GM12878 (cell line): ENCODE results near the gene FLVCR2. TPM values are rescaled to one million over a fixed set of nuclear protein-coding genes. Genes with fewer than 3 reads are reported as not detected.

Experiments
- ATAC-seq: fragments of 200-7000 bp; cut with Tn5 transposase; 3 replicates; pipeline ENCODE4 v1.9.1; 2020; ENCODE audit warnings: mild to moderate bottlenecking, moderate library complexity
- BruUV-seq: library from RNA; stranded (reverse); fragments of 400-500 nt; replicated peaks from 2 replicates; lab custom pipeline; 2021; lab: Mats Ljungman, UMichigan
- CTCF ChIA-PET: fragments of 300-600 bp; sonication (Branson Sonifier 250); formaldehyde crosslinking; extraction: SDS; loops from one replicate; lab custom pipeline; 2021; ENCODE audit warnings: inconsistent platforms; lab: Yijun Ruan, JAX
- POLR2A ChIA-PET: fragments of 350-600 bp; formaldehyde crosslinking; extraction: SDS; loops from one replicate; lab custom pipeline; 2021; ENCODE audit warnings: inconsistent platforms; lab: Charles Lee
- RAD21 ChIA-PET: fragments of 300-600 bp; sonication (Branson Sonifier 250); formaldehyde crosslinking; loops from one replicate; lab custom pipeline; 2023; ENCODE audit warnings: antibody characterized with exemption; ENCODE audit not compliant: unreplicated experiment; lab: Charles Lee
- SMC1A ChIA-PET: fragments of 300-600 bp; sonication (Branson Sonifier 250); formaldehyde crosslinking; loops from one replicate; lab custom pipeline; 2023; ENCODE audit not compliant: unreplicated experiment, uncharacterized antibody; lab: Charles Lee
- DNase-seq: peaks from one replicate; pipeline ENCODE4 v3.0.0-alpha.2; 2011; ENCODE audit warnings: low read depth, low spot score
- FAIRE-seq: peaks from 3 replicates; lab custom pipeline; 2011; peaks lifted over from hg19 to GRCh38; lab: Jason Lieb, UNC
- H2AFZ ChIP-seq: 2 replicates; pipeline ENCODE4 v1.6.0; 2011; ENCODE audit warnings: low read depth, low read length, control low read depth; ENCODE audit not compliant: control insufficient read depth
- H3K27ac ChIP-seq: 2 replicates; pipeline ENCODE4 v1.5.1; 2011; ENCODE audit warnings: control low read depth; ENCODE audit not compliant: control insufficient read depth, insufficient read depth
- H3K27me3 ChIP-seq, 2 experiments: replicated peaks in 1 of 2; 2 replicates each; pipeline versions ENCODE4 v1.6.0 to v1.6.1; 2011; ENCODE audit warnings: low read length in 1 of 2; ENCODE audit not compliant: control insufficient read depth in 2 of 2, insufficient read depth in 2 of 2
- H3K36me3 ChIP-seq, 2 experiments: 2 replicates each; pipeline ENCODE4 v1.5.1; 2011; ENCODE audit warnings: low read length in 1 of 2; ENCODE audit not compliant: control insufficient read depth in 2 of 2, insufficient read depth in 2 of 2
- H3K4me1 ChIP-seq: 2 replicates; pipeline ENCODE4 v1.6.1; 2011; ENCODE audit warnings: mild to moderate bottlenecking, low read length, moderate library complexity, mixed read lengths; ENCODE audit not compliant: control insufficient read depth, insufficient read depth
- H3K4me2 ChIP-seq: 2 replicates; pipeline ENCODE4 v1.6.0; 2011; ENCODE audit warnings: control low read depth; ENCODE audit not compliant: control insufficient read depth, insufficient read depth
- H3K4me3 ChIP-seq: fragments of 200-600 bp; sonication (generic); 2 replicates; pipeline ENCODE4 v1.5.1; 2016
- H3K79me2 ChIP-seq: 2 replicates; pipeline ENCODE4 v1.6.0; 2011; ENCODE audit warnings: low read length; ENCODE audit not compliant: control insufficient read depth, insufficient read depth
- H3K9ac ChIP-seq: 2 replicates; pipeline ENCODE4 v1.8.0; 2011; ENCODE audit warnings: low read length, control low read depth, mixed read lengths; ENCODE audit not compliant: control insufficient read depth, insufficient read depth
- H3K9me3 ChIP-seq: replicated peaks from 3 replicates; pipeline ENCODE4 v1.5.1; 2011; ENCODE audit warnings: mild to moderate bottlenecking, low read length; ENCODE audit not compliant: control insufficient read depth, insufficient read depth
- H4K20me1 ChIP-seq: 2 replicates; pipeline ENCODE4 v1.6.0; 2011; ENCODE audit not compliant: control insufficient read depth, insufficient read depth
- BRCA1 ChIP-seq: IDR thresholded peaks from 2 replicates; pipeline ENCODE4 v1.6.1; 2011; ENCODE audit warnings: low read depth, low read length, improper control_type of control experiment
- CREB1 ChIP-seq: IDR thresholded peaks from 2 replicates; pipeline ENCODE4 v1.6.1; 2012; ENCODE audit warnings: low read depth, mild to moderate bottlenecking, inconsistent platforms
- DPF2 ChIP-seq: fragments of 450-650 bp; IDR thresholded peaks from 2 replicates; pipeline ENCODE4 v1.6.1; 2017; ENCODE audit warnings: mild to moderate bottlenecking
- ETV6 ChIP-seq, 2 experiments: fragments of 450-650 bp in 1 of 2; IDR thresholded peaks in 1 of 2; conservative IDR thresholded peaks in 1 of 2; 2 replicates each; pipeline ENCODE4 v1.6.1; 2014; ENCODE audit warnings: antibody characterized with exemption in 1 of 2, borderline replicate concordance in 1 of 2, low read depth in 1 of 2, mild to moderate bottlenecking in 1 of 2, moderate library complexity in 1 of 2
- FOS ChIP-seq: IDR thresholded peaks from 3 replicates; pipeline ENCODE4 v1.6.1; 2011; ENCODE audit warnings: borderline replicate concordance; ENCODE audit not compliant: insufficient read length; ENCODE audit errors: extremely low read depth
- FOXM1 ChIP-seq: IDR thresholded peaks from 2 replicates; pipeline ENCODE4 v1.6.1; 2012; ENCODE audit warnings: low read depth, mild to moderate bottlenecking, inconsistent platforms, low read length, moderate library complexity
- HCFC1 ChIP-seq: fragments of 150-350 bp; IDR thresholded peaks from 2 replicates; pipeline ENCODE4 v1.6.1; 2014; ENCODE audit warnings: low read length
- HDAC2 ChIP-seq: fragments of 200-600 bp; sonication (generic); IDR thresholded peaks from 2 replicates; pipeline ENCODE4 v1.6.1; 2017
- MEF2A ChIP-seq: IDR thresholded peaks from 2 replicates; pipeline ENCODE4 v1.6.1; 2011; ENCODE audit warnings: low read depth, mild to moderate bottlenecking, low read length, moderate library complexity; ENCODE audit not compliant: insufficient read depth
- MYB ChIP-seq: fragments of 150-350 bp; IDR thresholded peaks from 2 replicates; pipeline ENCODE4 v1.6.1; 2014; ENCODE audit warnings: mild to moderate bottlenecking, low read depth, low read length, borderline replicate concordance
- NR2C2 ChIP-seq: IDR thresholded peaks from 2 replicates; pipeline ENCODE4 v1.6.1; 2011; ENCODE audit warnings: borderline replicate concordance, low read depth; ENCODE audit not compliant: control insufficient read depth, insufficient read length
- PAX8 ChIP-seq: fragments of 450-650 bp; IDR thresholded peaks from 2 replicates; pipeline ENCODE4 v1.6.1; 2017; ENCODE audit warnings: mild to moderate bottlenecking, moderate library complexity
- POLR2AphosphoS2 ChIP-seq: IDR thresholded peaks from 2 replicates; pipeline ENCODE4 v1.6.1; 2011; ENCODE audit warnings: low read depth, mild to moderate bottlenecking, low read length, improper control_type of control experiment, moderate library complexity
- POU2F2 ChIP-seq: IDR thresholded peaks from 3 replicates; pipeline ENCODE4 v1.6.1; 2011; ENCODE audit warnings: low read depth, mild to moderate bottlenecking, low read length, borderline replicate concordance
- SIX5 ChIP-seq: IDR thresholded peaks from 2 replicates; pipeline ENCODE4 v1.6.1; 2011; ENCODE audit warnings: mild to moderate bottlenecking, low read depth, low read length, moderate library complexity; ENCODE audit not compliant: severe bottlenecking
- SREBF1 ChIP-seq: IDR thresholded peaks from 2 replicates; pipeline ENCODE4 v1.6.1; 2012; ENCODE audit warnings: mild to moderate bottlenecking, low read length
- SUPT20H ChIP-seq: IDR thresholded peaks from 2 replicates; pipeline ENCODE4 v1.6.1; 2011; ENCODE audit warnings: low read depth, mild to moderate bottlenecking, low read length, moderate library complexity, borderline replicate concordance; ENCODE audit not compliant: control insufficient read depth
- TCF12 ChIP-seq: IDR thresholded peaks from 2 replicates; pipeline ENCODE4 v1.6.1; 2011; ENCODE audit warnings: low read depth, mild to moderate bottlenecking, low read length
- WGBS: methylation state at CpG from one replicate; pipeline ENCODE4 v1.1.6; 2016; ENCODE audit warnings: low lambda C conversion rate; ENCODE audit not compliant: insufficient replicate concordance, insufficient coverage; ENCODE audit errors: missing lambda C conversion rate; 5-methylcytosine and 5-hydroxymethylcytosine counted together
- in situ Hi-C: fragments of 300-500 bp; cut with MboI; formaldehyde crosslinking; loops from 9 replicates; pipeline ENCODE4 v1.14.3; 2018; ENCODE audit warnings: mixed read lengths
- intact Hi-C: fragments of 100-400 bp; cut with micrococcal nuclease; formaldehyde crosslinking; loops from one replicate; pipeline ENCODE4 v1.14.2; 2022; ENCODE audit not compliant: unreplicated experiment
- polyA plus RNA-seq, 11 experiments: library from polyadenylated mRNA; depleted of rRNA in 4 of 11; unstranded in 6 of 11; stranded (reverse) in 5 of 11; fragments of >200 nt; fragmentation: Nextera tagmentation in 4 of 11; fragmentation: Illumina TruSeq in 1 of 11; extraction: Ambion mirVana in 4 of 11; extraction: Trizol in 1 of 11; gene quantifications; 1 replicate in 1 of 11; 2 replicates in 10 of 11; pipeline versions ENCODE4 v1.2.1 to v1.2.3, GENCODE V29; 2011 to 2016; ENCODE audit warnings: inconsistent platforms in 2 of 11, missing spikeins in 2 of 11, low read depth in 1 of 11
- total RNA-seq, 4 experiments: library from RNA; depleted of rRNA in 3 of 4; stranded (reverse); fragments of >200 nt in 3 of 4; fragmentation: Illumina TruSeq in 1 of 4; extraction: Trizol in 1 of 4; gene quantifications; 2 replicates each; pipeline versions ENCODE4 v1.2.1 to v1.2.3, GENCODE V29; 2013 to 2021
- TF ChIP-seq, protein P1 (sequence below), 3 experiments: IDR thresholded peaks in 2 of 3; conservative IDR thresholded peaks in 1 of 3; 2 replicates each; pipeline ENCODE4 v1.5.1; 2011; ENCODE audit warnings: low read depth in 3 of 3, low read length in 3 of 3, mild to moderate bottlenecking in 3 of 3, control low read depth in 2 of 3, moderate library complexity in 2 of 3, inconsistent platforms in 1 of 3, mixed read lengths in 1 of 3; ENCODE audit not compliant: control insufficient read depth in 2 of 3, insufficient read depth in 1 of 3; ENCODE audit errors: extremely low read depth in 1 of 3

Gene FLVCR2
- total and polyA plus RNA-seq, 10 of the 15 experiments (the other 5 are each of a cell fraction or from before 2014, with no cell fraction given) = 0.24 to 3.7 (median 1.6) TPM

GRCh38 chr14:75649337-75649736 lies 70.9 kb downstream of the FLVCR2 start:
- H3K79me2 ChIP-seq = no peaks in the 10 kb centered on the region
- no peak overlapping the region for H3K4me3 ChIP-seq
- no peaks in the 10 kb centered on the region for H4K20me1 ChIP-seq
- intact Hi-C loops (no loop called here), in situ Hi-C loops (no loop called here)
- no TSS peak for BruUV-seq
- TF ChIP-seq SIX5 (no peak), POU2F2 (no peak), FOS (no peak), BRCA1 (no peak), SREBF1 (no peak), FOXM1 (no peak), HDAC2 (no peak), NR2C2 (no peak), SUPT20H (no peak), TCF12 (no peak), ETV6 (conservative IDR thresholded peaks at IDR 0.05 in 1 of 2, IDR thresholded peaks at IDR 0.05 in 1 of 2; ENCODE audit: borderline replicate concordance in 1 of 2, low read depth in 1 of 2) (no peak), POLR2AphosphoS2 (no peak), DPF2 (no peak), MYB (no peak), MEF2A (no peak), HCFC1 (no peak), CREB1 (no peak), PAX8 (no peak)
- TF ChIP-seq, protein P1, sequence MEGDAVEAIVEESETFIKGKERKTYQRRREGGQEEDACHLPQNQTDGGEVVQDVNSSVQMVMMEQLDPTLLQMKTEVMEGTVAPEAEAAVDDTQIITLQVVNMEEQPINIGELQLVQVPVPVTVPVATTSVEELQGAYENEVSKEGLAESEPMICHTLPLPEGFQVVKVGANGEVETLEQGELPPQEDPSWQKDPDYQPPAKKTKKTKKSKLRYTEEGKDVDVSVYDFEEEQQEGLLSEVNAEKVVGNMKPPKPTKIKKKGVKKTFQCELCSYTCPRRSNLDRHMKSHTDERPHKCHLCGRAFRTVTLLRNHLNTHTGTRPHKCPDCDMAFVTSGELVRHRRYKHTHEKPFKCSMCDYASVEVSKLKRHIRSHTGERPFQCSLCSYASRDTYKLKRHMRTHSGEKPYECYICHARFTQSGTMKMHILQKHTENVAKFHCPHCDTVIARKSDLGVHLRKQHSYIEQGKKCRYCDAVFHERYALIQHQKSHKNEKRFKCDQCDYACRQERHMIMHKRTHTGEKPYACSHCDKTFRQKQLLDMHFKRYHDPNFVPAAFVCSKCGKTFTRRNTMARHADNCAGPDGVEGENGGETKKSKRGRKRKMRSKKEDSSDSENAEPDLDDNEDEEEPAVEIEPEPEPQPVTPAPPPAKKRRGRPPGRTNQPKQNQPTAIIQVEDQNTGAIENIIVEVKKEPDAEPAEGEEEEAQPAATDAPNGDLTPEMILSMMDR (IDR thresholded peaks at IDR 0.05 in 2 of 3, conservative IDR thresholded peaks at IDR 0.05 in 1 of 3; ENCODE audit: control insufficient read depth in 2 of 3, extremely low read depth in 1 of 3, insufficient read depth in 1 of 3, low read depth in 3 of 3, low read length in 3 of 3) = no peak
- no peaks in the 10 kb centered on the region for H3K27me3 ChIP-seq
- CTCF ChIA-PET = interaction anchor here (0.9 to 13.0 kb wide), 6 partner anchors 9 to 87 kb away, joined by 3 to 578 read pairs (median 4); partner anchors contain the start of gene FLVCR2
- WGBS = 96% methylated on average over 1 of the region's 1 CpG
- H3K4me2 ChIP-seq = no peak overlapping the region
- H3K36me3 ChIP-seq = peaks cover 5 to 14% of the 10 kb centered on the region in 2 experiments
- no peak overlapping the region for H2AFZ ChIP-seq
- ATAC-seq = no peak
- H3K4me1 ChIP-seq = no peaks in the 10 kb centered on the region
- no peaks in the 10 kb centered on the region for H3K9me3 ChIP-seq
- no peak for DNase-seq
- RAD21 ChIA-PET = interaction anchor here (1.0 to 13.7 kb wide), 2 partner anchors 71 to 339 kb away, joined by 3 to 320 read pairs; partner anchors contain the start of gene FLVCR2
- H3K27ac ChIP-seq = no peak overlapping the region
- FAIRE-seq = no peak
- SMC1A ChIA-PET = interaction anchor here (0.6 to 12.4 kb wide), 7 partner anchors 11 to 354 kb away, joined by 3 to 375 read pairs (median 4); partner anchors contain the start of genes BATF, ERG28, FLVCR2 and TTLL5
- POLR2A ChIA-PET = interaction anchor here (0.7 to 1.8 kb wide), 4 partner anchors 9 to 172 kb away, joined by 3 to 9 read pairs (median 5); partner anchors contain the start of genes ERG28 and TTLL5
- H3K9ac ChIP-seq = no peak overlapping the region
